ENCODE measurements around the gene SRGAP1.

DNA sequence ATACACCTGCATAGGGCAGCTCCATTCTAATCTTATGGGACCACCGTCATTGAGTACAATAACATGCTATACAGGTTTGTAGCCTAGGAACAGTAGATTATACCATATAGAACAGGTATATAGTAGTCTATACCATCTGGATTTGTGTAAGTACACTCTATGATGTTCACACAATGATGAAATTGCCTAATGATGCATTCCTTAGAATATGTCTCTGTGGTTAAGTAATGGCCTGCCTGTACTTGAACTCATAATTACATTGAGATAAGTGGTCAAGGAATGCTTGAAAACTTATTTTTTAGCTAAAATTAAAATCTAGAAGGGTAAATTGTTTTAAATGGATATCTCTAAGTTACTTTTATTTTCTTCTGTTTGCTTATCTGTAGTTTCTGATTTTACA lies 152.7 kb downstream of the SRGAP1 start:
- TF ChIP-seq, protein P1, sequence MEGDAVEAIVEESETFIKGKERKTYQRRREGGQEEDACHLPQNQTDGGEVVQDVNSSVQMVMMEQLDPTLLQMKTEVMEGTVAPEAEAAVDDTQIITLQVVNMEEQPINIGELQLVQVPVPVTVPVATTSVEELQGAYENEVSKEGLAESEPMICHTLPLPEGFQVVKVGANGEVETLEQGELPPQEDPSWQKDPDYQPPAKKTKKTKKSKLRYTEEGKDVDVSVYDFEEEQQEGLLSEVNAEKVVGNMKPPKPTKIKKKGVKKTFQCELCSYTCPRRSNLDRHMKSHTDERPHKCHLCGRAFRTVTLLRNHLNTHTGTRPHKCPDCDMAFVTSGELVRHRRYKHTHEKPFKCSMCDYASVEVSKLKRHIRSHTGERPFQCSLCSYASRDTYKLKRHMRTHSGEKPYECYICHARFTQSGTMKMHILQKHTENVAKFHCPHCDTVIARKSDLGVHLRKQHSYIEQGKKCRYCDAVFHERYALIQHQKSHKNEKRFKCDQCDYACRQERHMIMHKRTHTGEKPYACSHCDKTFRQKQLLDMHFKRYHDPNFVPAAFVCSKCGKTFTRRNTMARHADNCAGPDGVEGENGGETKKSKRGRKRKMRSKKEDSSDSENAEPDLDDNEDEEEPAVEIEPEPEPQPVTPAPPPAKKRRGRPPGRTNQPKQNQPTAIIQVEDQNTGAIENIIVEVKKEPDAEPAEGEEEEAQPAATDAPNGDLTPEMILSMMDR (IDR thresholded peaks at IDR 0.05; ENCODE audit: low read length) = no peak
- TF ChIP-seq EZH2 (IDR thresholded peaks at IDR 0.05; ENCODE audit: borderline replicate concordance, low read length) = no peak

All from OCI-LY1 (cell line).